ENCODE results near the gene ASGR2. TPM values are rescaled to one million over a fixed set of nuclear protein-coding genes. Genes with fewer than 3 reads are reported as not detected.
A peak's percentile ranks its signal among the peaks of the same experiment; 100 is the strongest.

Gene ASGR2
- total and polyA plus RNA-seq, 2 of the 13 experiments (the other 11 are each of a cell fraction or from before 2014, with no cell fraction given), result 320 to 754 TPM

GRCh38 chr17:7114875-7115614 lies 423 bp upstream of the ASGR2 start (continued):
- TF ChIP-seq CAMTA2 (CRISPR knock-in tag; IDR thresholded peaks at IDR 0.05; ENCODE audit: borderline replicate concordance) (no peak), ZSCAN22 (CRISPR knock-in tag; IDR thresholded peaks at IDR 0.05) (no peak), ATRX (CRISPR knock-in tag; IDR thresholded peaks at IDR 0.05; ENCODE audit: borderline replicate concordance) (no peak), CCAR2 (optimal IDR thresholded peaks at IDR 0.05; ENCODE audit: low read depth, low read length) (no peak), ZNF703 (CRISPR knock-in tag; IDR thresholded peaks at IDR 0.05; ENCODE audit: borderline replicate concordance) (no peak), E2F2 (CRISPR knock-in tag; IDR thresholded peaks at IDR 0.05; ENCODE audit: borderline replicate concordance) (no peak), NR0B2 (CRISPR knock-in tag; IDR thresholded peaks at IDR 0.05) (no peak), ZBTB1 (CRISPR knock-in tag; IDR thresholded peaks at IDR 0.05; ENCODE audit: borderline replicate concordance) (no peak; the same call in 1 of the 2 replicates), ZNF343 (CRISPR knock-in tag; IDR thresholded peaks at IDR 0.05) (no peak; the same call in 1 of the 2 replicates), FOXP1 (IDR thresholded peaks at IDR 0.05) (no peak), FOXP1 (CRISPR knock-in tag; IDR thresholded peaks at IDR 0.05) (no peak), PAWR (CRISPR knock-in tag; IDR thresholded peaks at IDR 0.05; ENCODE audit: borderline replicate concordance) (no peak), SP4 (CRISPR knock-in tag; IDR thresholded peaks at IDR 0.05) (no peak), RBAK (CRISPR knock-in tag; IDR thresholded peaks at IDR 0.05) (no peak), IRF1 (CRISPR knock-in tag; IDR thresholded peaks at IDR 0.05; ENCODE audit: low read depth) (no peak), MATR3 (CRISPR knock-in tag; IDR thresholded peaks at IDR 0.05) (no peak), ZFX (CRISPR knock-in tag; IDR thresholded peaks at IDR 0.05; ENCODE audit: low read depth) (peak; percentile 3; the same call in 1 of the 2 replicates), NR2F2 (IDR thresholded peaks at IDR 0.05; ENCODE audit: borderline replicate concordance, low read depth) (no peak; the same call in 1 of the 2 replicates), ZFYVE20 (CRISPR knock-in tag; IDR thresholded peaks at IDR 0.05; ENCODE audit: borderline replicate concordance, low read depth) (no peak), ZNF616 (CRISPR knock-in tag; IDR thresholded peaks at IDR 0.05; ENCODE audit: low read depth) (no peak), MTERF4 (CRISPR knock-in tag; IDR thresholded peaks at IDR 0.05) (no peak), JDP2 (CRISPR knock-in tag; IDR thresholded peaks at IDR 0.05; ENCODE audit: borderline replicate concordance) (no peak), ZNF768 (CRISPR knock-in tag; IDR thresholded peaks at IDR 0.05) (no peak), ZNF629 (CRISPR knock-in tag; conservative IDR thresholded peaks at IDR 0.05) (0 out of 2 replicates have a peak, but pooled peaks have one; percentile 44), KDM6A (CRISPR knock-in tag; IDR thresholded peaks at IDR 0.05; ENCODE audit: low read depth) (no peak; the same call in none of the 2 replicates), SIN3A (IDR thresholded peaks at IDR 0.05; ENCODE audit: borderline replicate concordance, low read depth, low read length) (no peak), ZEB1 (IDR thresholded peaks at IDR 0.05; ENCODE audit: insufficient replicate concordance, low read depth) (no peak), CENPT (CRISPR knock-in tag; IDR thresholded peaks at IDR 0.05; ENCODE audit: low read depth) (no peak)
